MM.1S (cell line): Measurements from ENCODE around the gene FSIP1.

ENCODE experiments used
- EZH2 ChIP-seq: fragments of 300-600 bp; sonication (generic); optimal IDR thresholded peaks from 2 replicates; pipeline ENCODE3; 2017; ENCODE audit warnings: low read depth, mild to moderate bottlenecking, antibody characterized with exemption, low read length, mixed read lengths
- EZH2phosphoT487 ChIP-seq: fragments of 300-600 bp; sonication (generic); IDR thresholded peaks from 2 replicates; pipeline ENCODE4 v1.6.1; 2018; ENCODE audit warnings: antibody characterized with exemption, low read length
- TF ChIP-seq, protein P1 (sequence below): fragments of 300-600 bp; sonication (generic); IDR thresholded peaks from 2 replicates; pipeline ENCODE4 v1.5.1; 2016; ENCODE audit warnings: antibody characterized with exemption, low read length, mixed read lengths

DNA sequence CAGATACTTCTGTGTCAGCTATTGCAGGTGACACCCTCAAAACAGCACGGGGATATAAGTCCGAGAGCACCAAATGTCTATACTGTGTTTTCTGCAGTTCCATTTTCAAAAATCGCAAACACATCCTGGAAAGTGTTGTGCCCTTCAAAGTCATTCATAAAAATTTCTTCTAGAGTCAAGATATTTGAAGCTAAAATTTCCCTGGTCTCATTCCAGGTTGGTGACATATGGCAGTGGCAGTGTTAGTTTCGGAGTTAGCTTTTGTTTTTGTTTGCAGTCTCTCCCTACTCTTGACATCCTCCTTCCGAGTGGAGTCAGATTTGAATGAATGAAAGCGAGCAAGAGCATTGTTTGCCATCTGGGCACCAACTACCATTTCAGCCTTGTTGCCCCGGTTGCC lies 3.2 kb upstream of the FSIP1 start:
- TF ChIP-seq, protein P1, sequence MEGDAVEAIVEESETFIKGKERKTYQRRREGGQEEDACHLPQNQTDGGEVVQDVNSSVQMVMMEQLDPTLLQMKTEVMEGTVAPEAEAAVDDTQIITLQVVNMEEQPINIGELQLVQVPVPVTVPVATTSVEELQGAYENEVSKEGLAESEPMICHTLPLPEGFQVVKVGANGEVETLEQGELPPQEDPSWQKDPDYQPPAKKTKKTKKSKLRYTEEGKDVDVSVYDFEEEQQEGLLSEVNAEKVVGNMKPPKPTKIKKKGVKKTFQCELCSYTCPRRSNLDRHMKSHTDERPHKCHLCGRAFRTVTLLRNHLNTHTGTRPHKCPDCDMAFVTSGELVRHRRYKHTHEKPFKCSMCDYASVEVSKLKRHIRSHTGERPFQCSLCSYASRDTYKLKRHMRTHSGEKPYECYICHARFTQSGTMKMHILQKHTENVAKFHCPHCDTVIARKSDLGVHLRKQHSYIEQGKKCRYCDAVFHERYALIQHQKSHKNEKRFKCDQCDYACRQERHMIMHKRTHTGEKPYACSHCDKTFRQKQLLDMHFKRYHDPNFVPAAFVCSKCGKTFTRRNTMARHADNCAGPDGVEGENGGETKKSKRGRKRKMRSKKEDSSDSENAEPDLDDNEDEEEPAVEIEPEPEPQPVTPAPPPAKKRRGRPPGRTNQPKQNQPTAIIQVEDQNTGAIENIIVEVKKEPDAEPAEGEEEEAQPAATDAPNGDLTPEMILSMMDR = no peak
- TF ChIP-seq EZH2 (no peak), EZH2phosphoT487 (no peak)
